HG02852 (cell line): ENCODE data around the gene SBF2.
"Not testable (repeated sequence)": the region's sequence is repeated elsewhere in the genome, so short reads cannot be mapped to it uniquely, and the experiment has no call there.

Experiments used
- ATAC-seq: cut with Tn5 transposase; IDR thresholded peaks from one replicate; pipeline ENCODE4 v1.9.1; 2021; ENCODE audit warnings: mild to moderate bottlenecking, moderate library complexity; ENCODE audit not compliant: unreplicated experiment

The SBF2 gene

DNA sequence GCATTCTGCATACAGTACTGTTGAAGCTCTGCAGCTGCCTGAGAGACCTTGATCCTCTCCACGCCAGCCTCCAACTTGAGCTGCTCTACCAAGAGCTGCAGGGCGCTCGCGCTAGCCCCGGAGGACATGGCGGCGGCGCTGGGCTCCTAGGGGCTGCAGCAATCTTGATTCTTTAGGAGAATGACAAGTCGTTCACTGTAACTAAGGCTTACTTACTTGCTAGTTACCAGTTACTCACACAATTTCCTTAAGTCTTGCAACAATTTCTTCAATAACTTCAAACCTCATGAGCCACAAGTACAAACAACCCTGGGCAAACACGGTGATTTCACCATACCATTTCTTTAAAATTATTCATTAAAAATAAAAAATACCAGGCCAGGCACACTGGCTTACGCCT is 21.9 kb downstream of the SBF2 start:
- ATAC-seq: no peak

GRCh38 chr11:10268746-10269488 is 25.1 kb downstream of the SBF2 start:
- no peak for ATAC-seq

- no peak for ATAC-seq
Measured at GRCh38 chr11:10267821-10268220, 26.2 kb downstream of the SBF2 start.

GRCh38 chr11:10265936-10266335 is 28.1 kb downstream of the SBF2 start:
- no peak for ATAC-seq

GRCh38 chr11:10264716-10265115 is 29.3 kb downstream of the SBF2 start:
- not testable (repeated sequence) for ATAC-seq

DNA sequence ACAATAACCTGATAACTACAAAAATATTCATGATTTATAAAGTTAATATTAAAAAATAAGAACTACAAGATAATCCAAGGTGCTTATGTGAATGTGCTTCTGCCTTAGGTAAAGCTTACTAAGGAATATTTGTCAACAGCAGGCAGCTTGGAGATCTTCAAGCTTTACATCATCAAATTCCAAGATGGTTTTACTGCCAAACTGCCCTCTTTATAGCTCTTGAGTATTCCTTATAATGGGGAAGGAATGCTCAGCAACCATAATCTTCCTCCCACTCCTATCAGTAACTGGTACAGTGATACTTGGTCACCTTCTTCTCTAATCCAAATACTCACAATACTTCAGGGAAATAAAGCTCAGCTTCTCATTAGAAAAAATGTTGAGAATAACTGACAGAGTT is 30.1 kb downstream of the SBF2 start:
- no peak for ATAC-seq

GRCh38 chr11:10261821-10262220 is 32.2 kb downstream of the SBF2 start:
- ATAC-seq: no peak

DNA sequence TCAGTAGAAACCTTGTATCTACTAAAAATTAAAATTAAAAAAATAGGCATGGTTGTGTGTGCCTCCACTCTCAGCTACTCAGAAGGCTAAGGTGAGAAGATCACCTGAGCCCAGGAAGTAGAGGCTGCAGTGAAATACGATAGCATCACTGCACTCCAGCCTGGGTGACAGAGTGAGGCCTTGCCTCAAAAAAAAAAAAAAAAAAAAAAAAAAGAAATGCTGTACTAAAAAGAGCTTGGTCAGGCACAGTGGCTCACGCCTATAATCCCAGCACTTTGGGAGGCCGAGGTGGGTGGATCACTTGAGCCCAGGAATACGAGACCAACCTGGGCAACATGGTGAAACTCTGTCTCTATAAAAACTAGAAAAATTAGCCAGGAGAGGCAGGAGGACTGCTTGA is 36.5 kb downstream of the SBF2 start:
- no peak for ATAC-seq

- ATAC-seq: no peak
Measured at GRCh38 chr11:10255388-10256125, 38.5 kb downstream of the SBF2 start.

DNA sequence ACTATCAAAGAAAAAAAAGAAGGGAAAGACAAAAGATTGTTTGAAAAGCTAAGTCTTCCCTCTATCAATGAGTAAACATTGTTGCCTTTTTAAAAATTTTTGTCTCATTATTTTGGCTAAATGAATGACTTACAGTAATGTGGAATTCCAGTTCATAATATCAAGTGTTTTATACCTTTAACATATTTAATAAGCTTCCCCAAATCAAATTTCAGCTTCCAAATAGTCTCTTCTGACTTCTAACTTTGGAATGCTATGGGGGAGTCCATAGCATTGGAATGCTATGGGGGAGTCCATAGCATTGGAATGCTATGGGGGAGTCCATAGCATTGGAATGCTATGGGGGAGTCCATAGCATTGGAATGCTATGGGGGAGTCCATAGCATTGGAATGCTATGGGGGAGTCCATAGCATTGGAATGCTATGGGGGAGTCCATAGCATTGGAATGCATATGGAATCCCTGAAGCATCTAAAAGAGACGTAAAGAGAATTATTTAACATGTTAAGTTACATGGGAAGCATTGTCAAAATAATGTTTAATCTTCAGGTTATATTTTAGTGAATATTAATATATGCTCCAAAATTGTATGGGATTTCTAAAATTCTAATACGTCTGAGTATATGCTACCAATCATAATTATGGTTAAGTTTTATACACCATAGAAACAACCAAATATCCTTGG is 44.4 kb downstream of the SBF2 start:
- ATAC-seq: not testable (repeated sequence)

DNA sequence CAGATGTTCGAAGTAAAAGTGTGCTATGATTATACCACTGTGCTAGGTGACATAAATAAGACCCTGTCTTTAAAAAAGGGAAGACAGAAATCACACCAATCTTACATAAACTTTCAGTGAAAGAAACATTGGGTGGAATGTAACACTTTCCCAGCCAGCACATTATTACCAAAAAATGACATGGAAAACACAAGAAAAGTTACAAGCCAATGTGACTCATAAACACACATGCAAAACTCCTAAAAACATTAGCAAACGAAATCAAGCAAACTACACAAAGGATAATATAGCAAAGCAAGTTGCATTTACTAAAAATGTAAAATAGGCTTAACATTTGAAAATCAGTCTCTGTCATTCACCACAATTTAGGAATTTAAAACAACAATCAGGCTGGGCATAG is 47.0 kb downstream of the SBF2 start:
- no peak for ATAC-seq

- ATAC-seq: no peak
Measured at GRCh38 chr11:10243896-10244575, 50.0 kb downstream of the SBF2 start.

- no peak for ATAC-seq
Measured at GRCh38 chr11:10236840-10237239, 57.2 kb downstream of the SBF2 start.

DNA sequence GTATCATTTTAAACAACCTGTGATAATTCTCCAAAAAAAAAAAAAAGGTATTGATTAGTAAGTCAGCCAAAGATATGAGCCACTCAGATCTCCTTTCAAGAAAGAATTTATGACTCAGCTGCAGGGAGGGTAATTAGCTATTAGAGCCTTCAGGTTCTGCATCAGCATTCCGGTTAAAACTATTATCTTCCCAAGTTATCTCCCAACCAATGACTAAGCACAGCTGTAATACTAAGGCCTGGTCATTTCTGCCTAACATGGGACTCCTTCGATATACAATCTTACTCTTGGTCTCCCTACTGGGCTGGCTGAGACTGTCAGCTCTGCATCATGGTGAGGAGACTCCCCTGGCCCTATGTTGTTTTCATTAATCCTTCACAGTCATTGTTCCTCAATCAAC is 60.4 kb downstream of the SBF2 start:
- ATAC-seq: no peak

DNA sequence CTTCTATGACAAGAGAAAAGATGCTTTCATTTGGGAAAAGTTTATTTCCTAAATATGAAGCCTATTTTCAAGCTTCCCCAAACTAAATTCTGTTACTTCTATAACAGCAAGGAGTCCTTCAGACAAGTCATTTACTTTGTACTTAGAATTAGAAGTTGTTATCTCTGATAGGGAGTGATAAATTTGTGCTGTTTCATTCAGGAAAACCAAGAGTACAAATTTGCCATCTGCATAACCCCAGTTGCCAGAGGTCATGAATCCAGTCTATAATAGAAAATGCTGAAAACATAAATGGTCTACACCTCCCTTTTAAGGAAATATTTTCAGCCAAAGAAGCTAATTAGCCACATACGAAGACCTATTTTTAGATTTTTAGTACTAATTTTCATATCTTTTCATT is 61.3 kb downstream of the SBF2 start:
- no peak for ATAC-seq

- ATAC-seq: not testable (repeated sequence)
Measured at GRCh38 chr11:10231803-10232202, 62.2 kb downstream of the SBF2 start.

DNA sequence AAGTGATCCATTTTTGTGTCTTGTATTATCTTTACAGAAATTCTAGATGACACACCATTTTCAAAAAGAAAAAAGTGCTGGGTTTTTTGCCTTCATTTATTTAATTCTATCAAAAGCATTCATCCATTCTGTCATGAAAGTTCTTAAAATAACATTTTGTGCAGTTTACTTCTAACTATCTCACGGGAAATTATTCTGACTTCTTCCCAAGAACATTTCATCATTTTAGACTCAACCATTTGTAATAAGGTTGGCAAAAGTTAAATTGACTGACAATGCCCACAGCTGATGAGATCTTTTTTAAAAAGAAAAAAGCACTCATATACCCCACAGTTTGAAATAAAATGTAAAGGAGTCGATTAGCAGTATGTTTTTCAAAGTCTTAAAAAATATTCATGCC is 68.5 kb downstream of the SBF2 start:
- ATAC-seq: no peak

- ATAC-seq: no peak
Measured at GRCh38 chr11:10222399-10222798, 71.6 kb downstream of the SBF2 start.

DNA sequence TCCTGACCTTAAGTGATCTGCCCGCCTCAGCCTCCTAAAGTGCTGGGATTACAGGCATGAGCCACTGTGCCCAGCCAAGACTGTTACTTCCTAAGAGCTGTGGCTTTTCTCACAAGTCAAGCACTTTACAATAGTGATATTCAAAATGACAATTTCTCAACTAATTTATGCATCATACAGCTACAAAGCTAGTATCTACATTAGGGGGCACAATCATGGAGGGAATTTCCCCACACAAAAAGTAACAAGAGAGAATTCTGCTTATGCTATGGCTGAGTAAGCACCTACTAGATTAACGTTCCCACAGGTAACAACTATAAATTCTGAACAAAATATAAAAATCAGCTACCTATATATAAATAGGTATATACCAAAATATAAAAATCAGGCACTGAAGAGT is 72.7 kb downstream of the SBF2 start:
- no peak for ATAC-seq

DNA sequence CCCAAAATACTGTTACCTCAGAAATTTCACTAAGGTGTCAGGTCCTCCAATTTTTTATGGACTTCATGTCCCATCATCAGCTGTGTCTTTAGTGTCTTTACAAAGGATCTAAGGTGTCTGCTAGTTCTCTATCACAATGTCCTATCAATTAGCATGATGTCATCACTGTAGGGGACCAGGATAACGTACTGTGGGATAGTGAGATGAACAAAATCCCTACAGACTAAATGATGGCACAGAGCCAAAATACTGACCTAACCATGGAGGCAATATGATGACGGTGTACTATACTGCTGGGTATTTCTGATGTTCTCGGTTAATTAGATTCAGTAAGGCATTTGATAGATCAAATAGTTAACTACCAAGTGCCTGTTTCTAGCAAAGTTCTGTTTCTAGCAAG is 82.5 kb downstream of the SBF2 start:
- no peak for ATAC-seq

DNA sequence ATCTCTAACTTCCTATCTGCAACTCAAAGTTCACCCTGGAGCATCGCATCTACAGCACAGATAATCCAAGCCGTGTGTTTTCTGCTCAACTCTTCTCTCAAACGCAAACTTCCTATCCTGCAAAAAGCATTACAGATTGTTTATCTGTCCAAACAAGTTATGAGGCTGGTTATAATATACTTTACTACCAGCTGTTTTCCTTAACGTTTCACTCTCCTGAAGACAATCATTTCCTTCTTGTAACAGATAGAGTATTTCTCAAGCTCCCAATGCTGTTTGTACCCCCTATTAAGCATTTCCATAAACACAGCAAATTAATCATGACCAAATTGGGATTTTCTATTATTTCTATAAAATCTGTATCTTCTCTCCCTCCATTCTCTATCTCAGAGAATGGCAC is 84.7 kb downstream of the SBF2 start:
- ATAC-seq: no peak
